Ishikawa (cell line): ENCODE results near the gene FOXO3.

Experiments
- CEBPB ChIP-seq: IDR thresholded peaks from 2 replicates; pipeline ENCODE4 v1.6.1; 2012
- CREB1 ChIP-seq: IDR thresholded peaks from 2 replicates; pipeline ENCODE4 v1.6.1; 2012; ENCODE audit warnings: low read depth
- EGR1 ChIP-seq: IDR thresholded peaks from 2 replicates; pipeline ENCODE4 v1.6.1; 2012
- EP300 ChIP-seq: IDR thresholded peaks from 2 replicates; pipeline ENCODE4 v1.6.1; 2012; ENCODE audit warnings: borderline replicate concordance
- FOXM1 ChIP-seq: IDR thresholded peaks from 2 replicates; pipeline ENCODE4 v1.6.1; 2012; ENCODE audit warnings: low read depth, borderline replicate concordance
- MAX ChIP-seq: IDR thresholded peaks from 2 replicates; pipeline ENCODE4 v1.6.1; 2012
- NFIC ChIP-seq: IDR thresholded peaks from 2 replicates; pipeline ENCODE4 v1.6.1; 2012
- RAD21 ChIP-seq: IDR thresholded peaks from 2 replicates; pipeline ENCODE4 v1.6.1; 2012; ENCODE audit warnings: low read depth
- TAF1 ChIP-seq: IDR thresholded peaks from 2 replicates; pipeline ENCODE4 v1.6.1; 2012; ENCODE audit warnings: low read depth, mild to moderate bottlenecking
- TCF12 ChIP-seq: IDR thresholded peaks from 2 replicates; pipeline ENCODE4 v1.6.1; 2012; ENCODE audit warnings: low read depth
- TEAD4 ChIP-seq: IDR thresholded peaks from 2 replicates; pipeline ENCODE4 v1.6.1; 2012
- USF1 ChIP-seq: IDR thresholded peaks from 2 replicates; pipeline ENCODE4 v1.6.1; 2012
- YY1 ChIP-seq: IDR thresholded peaks from 2 replicates; pipeline ENCODE4 v1.6.1; 2012; ENCODE audit warnings: low read depth
- ZBTB7A ChIP-seq: IDR thresholded peaks from 2 replicates; pipeline ENCODE4 v1.6.1; 2012; ENCODE audit warnings: low read depth
- TF ChIP-seq, protein P1 (sequence below): IDR thresholded peaks from 2 replicates; pipeline ENCODE4 v1.6.1; 2012; ENCODE audit warnings: low read depth, mild to moderate bottlenecking

The FOXO3 gene

GRCh38 chr6:108610270-108610839 is 49.6 kb downstream of the FOXO3 start:
- TF ChIP-seq CEBPB (no peak), TCF12 (no peak)

GRCh38 chr6:108610957-108611586 is 50.4 kb downstream of the FOXO3 start:
- TF ChIP-seq RAD21 (no peak), EGR1 (no peak), YY1 (no peak), EP300 (no peak), FOXM1 (no peak), ZBTB7A (no peak), CEBPB (no peak), TCF12 (no peak), TEAD4 (no peak), CREB1 (no peak), MAX (no peak), TAF1 (no peak), USF1 (no peak), NFIC (no peak)
- TF ChIP-seq, protein P1, sequence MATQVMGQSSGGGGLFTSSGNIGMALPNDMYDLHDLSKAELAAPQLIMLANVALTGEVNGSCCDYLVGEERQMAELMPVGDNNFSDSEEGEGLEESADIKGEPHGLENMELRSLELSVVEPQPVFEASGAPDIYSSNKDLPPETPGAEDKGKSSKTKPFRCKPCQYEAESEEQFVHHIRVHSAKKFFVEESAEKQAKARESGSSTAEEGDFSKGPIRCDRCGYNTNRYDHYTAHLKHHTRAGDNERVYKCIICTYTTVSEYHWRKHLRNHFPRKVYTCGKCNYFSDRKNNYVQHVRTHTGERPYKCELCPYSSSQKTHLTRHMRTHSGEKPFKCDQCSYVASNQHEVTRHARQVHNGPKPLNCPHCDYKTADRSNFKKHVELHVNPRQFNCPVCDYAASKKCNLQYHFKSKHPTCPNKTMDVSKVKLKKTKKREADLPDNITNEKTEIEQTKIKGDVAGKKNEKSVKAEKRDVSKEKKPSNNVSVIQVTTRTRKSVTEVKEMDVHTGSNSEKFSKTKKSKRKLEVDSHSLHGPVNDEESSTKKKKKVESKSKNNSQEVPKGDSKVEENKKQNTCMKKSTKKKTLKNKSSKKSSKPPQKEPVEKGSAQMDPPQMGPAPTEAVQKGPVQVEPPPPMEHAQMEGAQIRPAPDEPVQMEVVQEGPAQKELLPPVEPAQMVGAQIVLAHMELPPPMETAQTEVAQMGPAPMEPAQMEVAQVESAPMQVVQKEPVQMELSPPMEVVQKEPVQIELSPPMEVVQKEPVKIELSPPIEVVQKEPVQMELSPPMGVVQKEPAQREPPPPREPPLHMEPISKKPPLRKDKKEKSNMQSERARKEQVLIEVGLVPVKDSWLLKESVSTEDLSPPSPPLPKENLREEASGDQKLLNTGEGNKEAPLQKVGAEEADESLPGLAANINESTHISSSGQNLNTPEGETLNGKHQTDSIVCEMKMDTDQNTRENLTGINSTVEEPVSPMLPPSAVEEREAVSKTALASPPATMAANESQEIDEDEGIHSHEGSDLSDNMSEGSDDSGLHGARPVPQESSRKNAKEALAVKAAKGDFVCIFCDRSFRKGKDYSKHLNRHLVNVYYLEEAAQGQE: no peak

DNA sequence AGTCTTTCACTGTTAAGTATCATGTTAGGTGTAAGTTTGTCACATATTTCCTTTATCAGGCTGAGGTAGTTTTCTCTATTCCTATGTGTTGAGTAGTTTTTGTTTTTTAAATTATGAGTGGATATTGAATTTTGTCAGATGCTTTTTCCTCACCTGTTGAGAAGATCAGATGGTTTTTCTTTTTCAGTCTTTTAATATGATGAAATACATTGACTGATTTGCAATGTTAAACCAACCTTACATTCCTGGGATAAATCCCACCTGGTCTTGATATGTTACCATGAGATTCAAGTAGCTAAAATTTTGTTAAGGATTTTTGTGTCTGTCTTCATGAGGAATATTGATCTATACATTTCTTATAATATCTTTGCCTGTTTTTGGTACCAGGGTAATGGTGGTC is 52.1 kb downstream of the FOXO3 start:
- TF ChIP-seq YY1: no peak
- no peak for TF ChIP-seq CREB1
- TF ChIP-seq, protein P1: no peak
- no peak for TF ChIP-seq RAD21
- TF ChIP-seq TAF1: no peak
- no peak for TF ChIP-seq CEBPB
- TF ChIP-seq NFIC: no peak
- no peak for TF ChIP-seq TCF12
- no peak for TF ChIP-seq FOXM1
- no peak for TF ChIP-seq EP300
- no peak for TF ChIP-seq TEAD4
- TF ChIP-seq MAX: no peak
- TF ChIP-seq ZBTB7A: no peak
- no peak for TF ChIP-seq EGR1
- no peak for TF ChIP-seq USF1

DNA sequence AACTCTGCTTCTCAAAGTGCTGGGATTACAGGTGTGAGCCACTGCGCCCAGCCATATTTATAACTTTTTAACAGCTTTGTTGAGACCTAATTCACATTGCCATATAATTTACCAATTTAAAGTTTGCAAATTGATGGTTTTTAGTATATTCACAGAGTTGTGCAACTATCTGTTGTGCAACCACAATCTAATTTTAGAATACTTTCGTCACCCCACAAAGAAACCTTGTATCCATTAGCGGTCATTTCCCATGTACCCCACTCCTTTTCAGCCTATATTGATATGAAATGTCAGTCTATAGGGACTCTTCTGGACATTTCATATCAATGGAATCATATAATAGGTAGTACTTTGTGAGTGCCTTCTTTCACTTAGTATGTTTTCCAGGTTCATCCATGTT is 55.8 kb downstream of the FOXO3 start:
- TF ChIP-seq TAF1 (no peak), EP300 (no peak), RAD21 (no peak), FOXM1 (no peak)

- TF ChIP-seq CEBPB (no peak), CREB1 (no peak), TCF12 (no peak), MAX (no peak), YY1 (no peak), EP300 (no peak), TAF1 (no peak), TEAD4 (no peak), RAD21 (no peak), FOXM1 (no peak), USF1 (no peak), ZBTB7A (no peak), EGR1 (no peak), NFIC (no peak)
- TF ChIP-seq, protein P1: no peak
These were observed 56.3 kb downstream of the FOXO3 start for GRCh38 chr6:108616973-108617372.
